IMR-90 (cell line): ENCODE data around the gene TGFBRAP1. TPM values are rescaled to one million over a fixed set of nuclear protein-coding genes. Genes with fewer than 3 reads are reported as not detected.

ENCODE experiments used
- ATAC-seq: fragments of 200-7000 bp; cut with Tn5 transposase; 2 replicates; pipeline ENCODE4 v1.9.1; 2020; ENCODE audit warnings: low read depth, mild to moderate bottlenecking, moderate library complexity
- BruUV-seq: library from RNA; stranded (reverse); fragments of 400-500 nt; replicated peaks from 2 replicates; lab custom pipeline; 2021; lab: Mats Ljungman, UMichigan
- CTCF ChIA-PET: fragments of 300-600 bp; formaldehyde crosslinking; extraction: SDS; loops from one replicate; lab custom pipeline; 2021; ENCODE audit warnings: antibody characterized with exemption; lab: Yijun Ruan, JAX
- POLR2A ChIA-PET: fragments of 300-600 bp; sonication (Branson Sonifier 250); formaldehyde crosslinking; loops from one replicate; lab custom pipeline; 2022; ENCODE audit warnings: antibody characterized with exemption; ENCODE audit not compliant: unreplicated experiment; lab: Charles Lee
- DNase-seq: peaks from one replicate; pipeline ENCODE4 v3.0.0; 2013
- H2AFZ ChIP-seq: replicated peaks from 2 replicates; pipeline ENCODE3; 2013; ENCODE audit warnings: low read length, mild to moderate bottlenecking; ENCODE audit not compliant: poor library complexity
- H2AK5ac ChIP-seq: 2 replicates; pipeline ENCODE4 v1.6.1; 2013; ENCODE audit warnings: low read depth, low read length, inconsistent platforms
- H2AK9ac ChIP-seq: replicated peaks from 2 replicates; pipeline ENCODE3; 2013; ENCODE audit warnings: mild to moderate bottlenecking, low read depth, low read length, moderate library complexity; ENCODE audit not compliant: poor library complexity
- H2BK120ac ChIP-seq: 2 replicates; pipeline ENCODE4 v1.6.1; 2013; ENCODE audit warnings: low read depth, low read length, inconsistent platforms
- H2BK15ac ChIP-seq: 3 replicates; pipeline ENCODE4 v1.6.1; 2013; ENCODE audit warnings: low read depth, low read length, inconsistent platforms
- H2BK20ac ChIP-seq: 2 replicates; pipeline ENCODE4 v1.6.1; 2013; ENCODE audit warnings: low read depth, mild to moderate bottlenecking, inconsistent platforms, low read length, moderate library complexity
- H2BK5ac ChIP-seq: 2 replicates; pipeline ENCODE4 v1.6.1; 2013; ENCODE audit warnings: mild to moderate bottlenecking, low read depth, low read length, inconsistent platforms; ENCODE audit not compliant: poor library complexity, severe bottlenecking
- H3K14ac ChIP-seq: replicated peaks from 2 replicates; pipeline ENCODE4 v1.6.1; 2013; ENCODE audit warnings: low read depth, low read length, inconsistent platforms
- H3K18ac ChIP-seq: 2 replicates; pipeline ENCODE4 v1.6.1; 2013; ENCODE audit warnings: low read depth, low read length, control low read depth
- H3K23ac ChIP-seq: 2 replicates; pipeline ENCODE4 v1.6.1; 2013; ENCODE audit warnings: low read depth, low read length, inconsistent platforms
- H3K27ac ChIP-seq: 2 replicates; pipeline ENCODE4 v1.5.1; 2013; ENCODE audit warnings: mild to moderate bottlenecking, control low read depth, low read length; ENCODE audit not compliant: insufficient read depth
- H3K27me3 ChIP-seq: 2 replicates; pipeline ENCODE4 v1.6.1; 2013; ENCODE audit warnings: low read length; ENCODE audit not compliant: control insufficient read depth, insufficient read depth
- H3K36me3 ChIP-seq: 2 replicates; pipeline ENCODE4 v1.6.1; 2013; ENCODE audit warnings: low read length, mixed read lengths; ENCODE audit not compliant: control insufficient read depth, insufficient read depth
- H3K4ac ChIP-seq: 2 replicates; pipeline ENCODE4 v1.6.1; 2013; ENCODE audit warnings: low read depth, low read length, inconsistent platforms
- H3K4me1 ChIP-seq: 2 replicates; pipeline ENCODE4 v1.6.1; 2013; ENCODE audit warnings: low read length, mixed read lengths; ENCODE audit not compliant: control insufficient read depth, insufficient read depth
- H3K4me2 ChIP-seq: 2 replicates; pipeline ENCODE4 v1.6.1; 2013; ENCODE audit warnings: low read depth, mild to moderate bottlenecking, control low read depth, low read length, moderate library complexity
- H3K4me3 ChIP-seq: 2 replicates; pipeline ENCODE4 v1.5.1; 2013; ENCODE audit warnings: low read depth, mild to moderate bottlenecking, control low read depth, low read length, moderate library complexity; ENCODE audit not compliant: insufficient read depth
- H3K56ac ChIP-seq: 2 replicates; pipeline ENCODE4 v1.6.1; 2013; ENCODE audit warnings: low read length, inconsistent platforms; ENCODE audit not compliant: insufficient read depth; ENCODE audit errors: extremely low read depth
- H3K79me1 ChIP-seq, 2 experiments: 2 replicates each; pipeline ENCODE4 v1.6.1; 2013; ENCODE audit warnings: low read length in 2 of 2, inconsistent platforms in 1 of 2, low read depth in 1 of 2
- H3K9ac ChIP-seq: 2 replicates; pipeline ENCODE4 v1.6.1; 2013; ENCODE audit warnings: low read depth, low read length, control low read depth
- H3K9me1 ChIP-seq: 2 replicates; pipeline ENCODE4 v1.6.1; 2013; ENCODE audit warnings: low read length, inconsistent platforms; ENCODE audit not compliant: insufficient read depth
- H3K9me3 ChIP-seq: 2 replicates; pipeline ENCODE4 v1.6.1; 2013; ENCODE audit warnings: low read length; ENCODE audit not compliant: control insufficient read depth, insufficient read depth
- H4K20me1 ChIP-seq: 2 replicates; pipeline ENCODE4 v1.6.1; 2013; ENCODE audit warnings: low read length, inconsistent platforms; ENCODE audit not compliant: insufficient read depth
- H4K5ac ChIP-seq: 2 replicates; pipeline ENCODE4 v1.6.1; 2013; ENCODE audit warnings: mild to moderate bottlenecking, low read depth, low read length, control low read depth
- H4K8ac ChIP-seq, 2 experiments: 2 replicates each; pipeline ENCODE4 v1.6.1; 2013; ENCODE audit warnings: low read depth in 2 of 2, low read length in 2 of 2, control low read depth in 1 of 2, inconsistent platforms in 1 of 2
- H4K91ac ChIP-seq: 2 replicates; pipeline ENCODE4 v1.6.1; 2013; ENCODE audit warnings: low read depth, low read length, inconsistent platforms; ENCODE audit not compliant: insufficient read depth
- CEBPB ChIP-seq: IDR thresholded peaks from 2 replicates; pipeline ENCODE4 v1.6.1; 2012; ENCODE audit warnings: low read depth, low read length, improper control_type of control experiment
- MXI1 ChIP-seq: IDR thresholded peaks from 2 replicates; pipeline ENCODE4 v1.6.1; 2012; ENCODE audit warnings: low read depth, mild to moderate bottlenecking, low read length, moderate library complexity, borderline replicate concordance
- NFE2L2 ChIP-seq: fragments of 150-350 bp; IDR thresholded peaks from 2 replicates; pipeline ENCODE4 v1.6.1; 2016; ENCODE audit warnings: low read depth, mild to moderate bottlenecking, low read length
- SMC3 ChIP-seq: fragments of 150-350 bp; IDR thresholded peaks from 2 replicates; pipeline ENCODE4 v1.6.1; 2016; ENCODE audit warnings: low read depth, mild to moderate bottlenecking, antibody characterized with exemption, low read length, moderate library complexity
- WGBS, 2 experiments: methylation state at CpG; one replicate each; pipeline versions ENCODE4 v1.1.5 to v1.1.7; 2013; ENCODE audit warnings: missing lambda C conversion rate in 2 of 2; ENCODE audit not compliant: insufficient read length in 1 of 2; ENCODE audit errors: extremely low coverage in 2 of 2; 5-methylcytosine and 5-hydroxymethylcytosine counted together
- dilution Hi-C: fragments of 300-500 bp; cut with HindIII; formaldehyde crosslinking; loops from one replicate; pipeline ENCODE4 v1.14.3; 2018; ENCODE audit warnings: low sequenced_read_pairs; ENCODE audit not compliant: unreplicated experiment
- in situ Hi-C: fragments of 300-500 bp; cut with MboI; formaldehyde crosslinking; loops from 3 replicates; pipeline ENCODE4 v1.14.3; 2019; ENCODE audit warnings: low sequenced_read_pairs, inconsistent platforms, mixed read lengths
- intact Hi-C: fragments of 100-400 bp; cut with micrococcal nuclease; formaldehyde crosslinking; loops from 2 replicates; pipeline ENCODE4 v1.10.0; 2022
- polyA plus RNA-seq, 3 experiments: library from polyadenylated mRNA; depleted of rRNA; stranded (reverse); fragments of >200 nt; gene quantifications; 2 replicates each; pipeline ENCODE4 v1.2.3, GENCODE V29; 2012; ENCODE audit warnings: low replicate concordance in 1 of 3
- total RNA-seq: library from RNA; depleted of rRNA; stranded (reverse); fragments of >200 nt; gene quantifications from 2 replicates; pipeline ENCODE4 v1.2.3, GENCODE V29; 2012
- TF ChIP-seq, protein P1 (sequence below): conservative IDR thresholded peaks from 2 replicates; pipeline ENCODE4 v1.5.1; 2012; ENCODE audit warnings: mild to moderate bottlenecking, low read depth, low read length, improper control_type of control experiment

Gene TGFBRAP1
- total and polyA plus RNA-seq, 2 of the 4 experiments (the other 2 are of a cell fraction) = 7.2 to 10.4 TPM

DNA sequence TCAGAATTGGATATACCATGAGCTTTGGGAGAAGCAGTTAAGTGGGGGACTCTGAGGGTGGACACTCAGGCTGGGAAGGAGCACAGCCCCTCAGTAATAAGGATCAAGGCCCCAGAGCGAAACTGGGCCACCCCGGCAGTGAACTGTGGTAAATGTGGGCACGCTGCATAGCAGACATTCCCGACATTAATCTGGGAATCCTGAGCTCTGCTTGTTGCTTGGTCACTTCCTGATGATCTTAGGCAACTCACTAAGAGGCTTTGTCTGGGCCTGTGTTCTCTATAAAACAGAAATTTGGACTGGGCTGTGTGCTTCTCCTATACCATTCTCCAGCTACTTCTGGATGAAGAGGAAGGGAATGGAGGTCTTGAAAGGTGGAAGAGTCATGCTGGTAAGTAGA, 4.8 kb downstream of the TGFBRAP1 start:
- no peak overlapping the region for H3K56ac ChIP-seq
- H4K5ac ChIP-seq = peak overlapping the region; percentile 65; the same call in 1 of the 2 replicates
- ChIA-PET POLR2A (no interaction called here), CTCF (interaction anchor here (0.7 kb wide), 1 partner anchor 185 kb away, joined by 3 read pairs; no protein-coding TSS in a partner anchor)
- peak overlapping the region; percentile 77 for H2BK120ac ChIP-seq
- peak overlapping the region; percentile 71 for H4K91ac ChIP-seq
- H2BK20ac ChIP-seq = peak overlapping the region; percentile 69
- H3K9ac ChIP-seq = no peak overlapping the region; the same call in 1 of the 2 replicates
- peaks cover 22% of the 10 kb centered on the region for H3K4me1 ChIP-seq
- DNase-seq = peak; percentile 62
- peak; percentile 25 for ATAC-seq
- peak overlapping the region; percentile 23; the same call in 1 of the 2 replicates for H3K27ac ChIP-seq
- H3K4me3 ChIP-seq = no peak overlapping the region
- intact Hi-C loops (no loop called here), dilution Hi-C loops (no loop called here), in situ Hi-C loops (loop anchor here (25.0 kb wide), 1 partner anchor 463 kb away; no protein-coding TSS in a partner anchor)
- peak overlapping the region; percentile 65; the same call in 1 of the 2 replicates for H2AK5ac ChIP-seq
- H3K27me3 ChIP-seq = no peaks in the 10 kb centered on the region
- peak overlapping the region; percentile 82; the same call in 1 of the 2 replicates for H3K14ac ChIP-seq
- no peaks in the 10 kb centered on the region for H3K36me3 ChIP-seq
- H3K9me3 ChIP-seq = no peaks in the 10 kb centered on the region
- WGBS, 2 experiments = 100% methylated on average over 1 of the region's 4 CpGs; no CpG with 5 or more reads in 1 of the 2 experiments
- H3K79me1 ChIP-seq = peaks cover 46 to 76% of the 10 kb centered on the region in 2 experiments
- peak overlapping the region; percentile 39; the same call in 1 of the 3 replicates for H2BK15ac ChIP-seq
- H3K18ac ChIP-seq = peak overlapping the region; percentile 79
- no peak overlapping the region for H2AK9ac ChIP-seq
- H2BK5ac ChIP-seq = peak overlapping the region; percentile 63
- TF ChIP-seq MXI1 (no peak), SMC3 (no peak), NFE2L2 (peak; percentile 30; the same call in 1 of the 2 replicates), CEBPB (peak; percentile 48; the same call in 1 of the 2 replicates)
- TF ChIP-seq, protein P1, sequence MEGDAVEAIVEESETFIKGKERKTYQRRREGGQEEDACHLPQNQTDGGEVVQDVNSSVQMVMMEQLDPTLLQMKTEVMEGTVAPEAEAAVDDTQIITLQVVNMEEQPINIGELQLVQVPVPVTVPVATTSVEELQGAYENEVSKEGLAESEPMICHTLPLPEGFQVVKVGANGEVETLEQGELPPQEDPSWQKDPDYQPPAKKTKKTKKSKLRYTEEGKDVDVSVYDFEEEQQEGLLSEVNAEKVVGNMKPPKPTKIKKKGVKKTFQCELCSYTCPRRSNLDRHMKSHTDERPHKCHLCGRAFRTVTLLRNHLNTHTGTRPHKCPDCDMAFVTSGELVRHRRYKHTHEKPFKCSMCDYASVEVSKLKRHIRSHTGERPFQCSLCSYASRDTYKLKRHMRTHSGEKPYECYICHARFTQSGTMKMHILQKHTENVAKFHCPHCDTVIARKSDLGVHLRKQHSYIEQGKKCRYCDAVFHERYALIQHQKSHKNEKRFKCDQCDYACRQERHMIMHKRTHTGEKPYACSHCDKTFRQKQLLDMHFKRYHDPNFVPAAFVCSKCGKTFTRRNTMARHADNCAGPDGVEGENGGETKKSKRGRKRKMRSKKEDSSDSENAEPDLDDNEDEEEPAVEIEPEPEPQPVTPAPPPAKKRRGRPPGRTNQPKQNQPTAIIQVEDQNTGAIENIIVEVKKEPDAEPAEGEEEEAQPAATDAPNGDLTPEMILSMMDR = no peak
- peaks cover 27% of the 10 kb centered on the region for H3K9me1 ChIP-seq
- peak overlapping the region; percentile 29 to 66; a peak in 2 of 4 replicates for H4K8ac ChIP-seq
- H3K4me2 ChIP-seq = peak overlapping the region; percentile 44; the same call in 1 of the 2 replicates
- H2AFZ ChIP-seq = no peak overlapping the region
- BruUV-seq = no TSS peak
- peak overlapping the region; percentile 73; the same call in 1 of the 2 replicates for H3K23ac ChIP-seq
- H4K20me1 ChIP-seq = peaks cover 20% of the 10 kb centered on the region; the same call in 1 of the 2 replicates
- H3K4ac ChIP-seq = peak overlapping the region; percentile 63
